T1000 (cell line): ENCODE data around the gene DPF3.

Experiments used
- DNase-seq: peaks from one replicate; lab custom pipeline; 2025; ENCODE audit warnings: mixed read lengths; lab: John Stamatoyannopoulos, UW

Gene DPF3

DNA sequence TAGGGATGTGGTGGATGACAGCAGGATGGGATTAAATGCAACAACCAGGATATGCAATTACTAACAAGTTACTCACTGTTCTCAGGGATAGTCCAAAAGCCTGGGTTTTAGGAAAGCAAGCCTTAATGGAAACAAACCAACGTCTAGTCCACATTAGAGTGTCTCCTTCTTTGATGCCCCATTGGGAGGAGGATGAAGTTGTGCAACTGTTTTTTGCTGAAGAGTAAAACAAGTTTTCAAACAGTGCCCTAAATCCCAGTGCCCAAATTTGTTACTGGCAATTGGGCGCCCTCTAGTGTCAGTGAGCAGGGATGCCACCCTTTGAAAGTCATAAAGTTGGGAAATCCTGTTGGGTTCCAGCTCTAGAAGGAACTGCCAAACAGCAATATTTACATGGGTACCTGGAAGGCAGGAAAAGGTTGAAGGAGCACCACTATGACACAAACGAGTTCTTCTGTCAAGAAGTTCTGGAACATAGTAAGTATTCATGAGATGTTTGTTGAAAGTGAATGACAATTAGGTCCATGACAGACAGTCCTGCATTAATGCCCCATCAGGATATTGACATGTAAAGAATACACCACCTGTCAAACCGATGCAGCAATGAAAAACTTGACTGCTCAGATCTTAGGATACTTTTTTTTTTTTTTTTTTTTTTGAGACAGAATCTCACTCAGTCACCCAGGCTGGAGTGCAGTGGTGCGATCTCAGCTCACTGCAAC lies 11.1 kb upstream of the DPF3 start:
- peak; percentile 39 for DNase-seq

DNA sequence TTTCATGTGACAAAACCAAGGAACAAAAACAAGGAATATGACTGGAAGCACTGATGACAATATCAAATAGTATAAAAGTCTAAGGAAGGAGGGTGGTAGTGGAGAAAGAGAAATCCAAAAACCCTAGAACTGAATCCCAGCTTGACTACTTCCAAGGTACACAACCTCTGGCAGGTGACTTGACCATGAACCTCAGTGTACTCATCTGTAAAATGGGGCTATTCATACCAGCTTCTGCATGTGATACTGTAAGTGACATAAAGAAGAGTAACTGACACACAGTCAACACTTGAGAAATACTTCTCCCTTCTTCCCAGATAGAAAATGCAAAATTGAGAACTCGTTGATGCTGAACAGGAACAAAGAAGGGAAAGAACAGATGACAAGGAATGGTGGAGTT lies 10.3 kb upstream of the DPF3 start:
- DNase-seq, result no peak

DNA sequence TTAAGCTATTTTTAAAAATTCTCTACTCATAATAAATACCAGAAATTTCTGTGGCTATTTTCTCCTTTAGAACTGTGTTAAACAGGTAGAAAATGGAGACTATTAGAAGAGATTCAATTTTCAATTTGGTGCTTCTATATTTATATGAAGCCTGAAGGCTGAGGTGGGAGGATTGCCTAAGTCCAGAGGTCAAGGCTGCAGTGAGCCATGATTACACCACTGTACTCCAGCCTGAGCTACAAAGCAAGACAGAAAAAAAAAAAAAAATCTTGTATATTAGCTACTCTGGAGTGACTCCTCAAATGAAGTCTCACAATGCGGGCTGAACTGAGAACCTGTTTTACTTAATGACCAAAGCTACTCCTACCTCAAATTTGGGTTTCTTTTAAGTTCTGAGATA lies 9.8 kb upstream of the DPF3 start:
- no peak for DNase-seq

DNA sequence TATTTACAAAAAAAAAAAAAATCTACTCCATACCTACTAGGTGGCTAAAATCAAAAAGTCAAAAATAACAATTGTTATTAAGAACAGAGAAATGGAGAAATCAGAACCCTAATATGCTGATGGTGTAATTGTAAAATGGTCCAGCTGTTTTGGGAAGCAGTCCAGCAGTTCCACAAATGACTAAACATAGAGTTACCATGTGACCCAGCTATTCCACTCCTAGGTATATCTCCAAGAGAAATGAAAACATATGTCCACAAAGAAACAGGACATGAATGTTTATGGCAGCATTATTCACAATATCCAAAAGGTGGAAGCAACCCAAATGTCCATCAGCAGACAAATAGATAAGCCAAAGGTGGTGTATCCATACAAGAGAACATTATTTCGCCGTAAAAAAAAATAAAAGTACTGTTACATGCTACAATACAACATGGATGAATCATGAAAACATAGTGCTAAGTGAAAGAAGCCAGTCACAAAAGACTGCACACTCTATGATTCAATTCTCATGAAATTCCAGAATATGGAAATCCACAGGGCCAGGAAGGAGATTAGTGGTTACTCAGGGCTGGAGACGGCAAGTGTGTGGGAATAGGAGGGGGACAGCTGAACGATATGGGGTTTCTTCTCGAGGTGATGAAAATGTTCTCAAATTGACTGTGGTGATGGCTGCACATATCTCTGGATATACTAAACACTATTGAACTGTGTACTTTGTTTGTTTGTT lies 9.1 kb upstream of the DPF3 start:
- no peak for DNase-seq

DNA sequence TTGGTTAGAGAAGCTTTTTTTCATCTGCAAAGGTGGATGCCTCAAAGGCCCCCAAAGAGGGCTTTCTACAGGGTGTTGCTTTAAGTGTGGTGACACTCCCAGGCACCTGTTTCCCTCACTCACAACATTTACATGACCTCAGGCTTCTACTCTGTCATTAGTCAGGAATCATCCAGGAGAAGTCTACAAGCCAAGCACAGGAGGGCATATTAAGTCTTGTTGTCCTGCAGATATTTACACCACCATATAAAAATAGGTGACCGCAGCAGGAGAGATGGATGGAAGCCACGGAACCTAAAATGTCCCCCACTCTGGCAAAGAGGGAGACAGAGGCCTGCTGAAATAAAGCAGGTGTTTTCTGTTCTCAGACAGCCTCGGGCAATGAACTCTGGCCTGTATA lies 7.5 kb upstream of the DPF3 start:
- DNase-seq, result no peak

DNA sequence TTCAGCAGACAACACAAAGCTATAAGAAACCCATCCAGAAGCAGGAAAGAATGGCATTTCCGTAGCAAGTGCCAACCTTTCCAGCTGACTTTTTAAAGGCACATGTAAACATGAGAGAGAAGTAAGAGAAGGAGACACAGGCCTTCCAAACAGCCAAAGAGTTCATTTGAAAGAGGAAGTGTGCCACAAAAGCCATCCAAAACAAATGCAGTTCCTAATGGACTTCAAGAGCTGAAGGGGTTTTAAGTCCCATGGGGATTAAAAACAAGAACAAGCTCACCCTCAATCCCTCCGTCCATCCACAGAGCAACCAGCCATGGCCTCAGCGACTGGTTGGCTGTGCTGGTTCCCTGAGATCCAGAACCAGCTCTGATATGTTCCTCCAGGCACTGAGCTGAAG lies 4.5 kb upstream of the DPF3 start:
- DNase-seq, result no peak

DNA sequence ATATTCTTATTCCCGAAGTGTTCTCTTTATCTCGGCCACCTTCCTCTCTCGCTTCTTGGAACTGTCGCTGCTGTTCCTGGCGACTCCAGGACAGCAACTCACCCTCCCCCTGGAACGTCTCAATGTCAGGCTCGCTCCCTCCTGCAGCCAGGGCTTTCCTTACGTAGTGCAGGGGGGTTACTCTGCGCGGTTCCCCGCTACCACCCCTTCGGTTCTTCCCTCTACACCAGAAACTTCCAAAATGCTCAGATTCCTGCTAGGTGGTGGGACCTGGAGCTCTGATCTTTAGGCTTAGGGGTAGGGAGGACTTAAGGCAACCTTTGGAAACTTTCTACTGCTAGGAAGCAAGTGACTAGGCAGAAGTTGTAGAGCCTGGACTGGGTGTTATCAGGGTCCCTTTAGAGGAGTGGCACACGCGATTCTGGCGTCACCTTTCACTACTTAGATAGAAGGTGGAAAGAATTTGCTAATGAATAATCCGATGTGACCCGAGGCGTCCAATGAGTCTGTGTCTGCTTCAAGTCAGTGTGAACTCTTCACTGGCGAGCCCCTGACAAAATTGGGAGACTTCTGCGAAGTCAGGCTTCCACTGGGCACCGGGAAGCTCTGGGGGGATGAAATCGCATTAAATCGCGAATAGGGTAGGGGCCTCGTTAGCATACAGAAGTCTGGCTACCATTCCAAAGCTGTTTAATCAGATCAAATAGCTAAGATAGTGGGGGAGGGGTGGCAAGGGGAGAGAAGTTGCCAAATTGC lies 900 bp upstream of the DPF3 start:
- no peak for DNase-seq

DNA sequence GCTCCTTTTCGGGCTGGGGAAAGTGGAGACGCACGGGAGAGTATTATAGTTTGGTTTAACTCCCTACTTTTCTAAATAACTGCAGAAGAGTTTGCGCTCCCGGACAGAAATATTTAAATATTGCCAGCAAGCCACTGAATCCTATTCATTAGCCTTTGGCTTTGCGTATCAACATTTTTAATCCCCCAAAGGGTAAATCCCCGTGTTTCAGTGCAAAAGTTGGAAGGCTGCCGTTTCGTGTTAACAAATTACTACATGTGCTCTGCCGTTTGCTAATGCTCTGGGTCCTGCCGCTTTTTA lies 372 bp upstream of the DPF3 start:
- no peak for DNase-seq

DNA sequence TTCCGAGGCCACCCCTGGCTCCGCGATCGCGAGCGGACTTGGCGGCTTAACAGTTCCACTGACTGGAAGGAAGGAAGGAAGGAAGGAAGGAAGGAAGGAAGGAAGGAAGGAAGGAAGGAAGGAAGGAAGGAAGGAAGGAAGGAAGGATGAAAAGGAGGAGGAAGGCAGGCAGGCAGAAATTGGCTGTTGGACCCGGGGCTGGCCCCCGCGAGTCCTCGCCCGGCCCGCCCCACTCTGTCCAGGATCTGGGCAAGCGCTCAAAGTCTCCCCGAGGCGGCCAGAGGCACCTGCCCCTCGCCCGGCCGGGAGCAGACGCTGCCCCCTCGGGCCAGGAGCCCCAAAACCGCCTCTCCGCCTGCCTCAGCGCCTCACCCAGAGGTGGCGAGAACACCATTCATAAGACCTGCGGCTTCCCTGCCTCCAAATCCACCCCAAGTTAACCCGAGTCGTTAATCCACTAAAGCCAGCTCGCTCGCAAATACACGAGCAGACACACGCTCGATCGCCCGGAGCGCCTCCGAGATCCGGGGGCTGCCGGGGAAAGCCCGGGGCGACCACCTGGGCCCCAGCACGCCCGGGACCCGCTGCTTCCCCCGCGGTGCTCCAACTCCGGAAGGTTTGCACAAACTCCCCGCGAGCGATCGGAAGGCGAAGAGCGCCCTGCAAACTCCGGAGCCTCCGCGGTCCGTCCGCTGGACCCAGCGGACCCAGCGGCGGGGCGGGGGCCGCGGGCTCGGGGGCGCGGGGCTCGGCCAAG lies 844 bp downstream of the DPF3 start:
- DNase-seq, result no peak

DNA sequence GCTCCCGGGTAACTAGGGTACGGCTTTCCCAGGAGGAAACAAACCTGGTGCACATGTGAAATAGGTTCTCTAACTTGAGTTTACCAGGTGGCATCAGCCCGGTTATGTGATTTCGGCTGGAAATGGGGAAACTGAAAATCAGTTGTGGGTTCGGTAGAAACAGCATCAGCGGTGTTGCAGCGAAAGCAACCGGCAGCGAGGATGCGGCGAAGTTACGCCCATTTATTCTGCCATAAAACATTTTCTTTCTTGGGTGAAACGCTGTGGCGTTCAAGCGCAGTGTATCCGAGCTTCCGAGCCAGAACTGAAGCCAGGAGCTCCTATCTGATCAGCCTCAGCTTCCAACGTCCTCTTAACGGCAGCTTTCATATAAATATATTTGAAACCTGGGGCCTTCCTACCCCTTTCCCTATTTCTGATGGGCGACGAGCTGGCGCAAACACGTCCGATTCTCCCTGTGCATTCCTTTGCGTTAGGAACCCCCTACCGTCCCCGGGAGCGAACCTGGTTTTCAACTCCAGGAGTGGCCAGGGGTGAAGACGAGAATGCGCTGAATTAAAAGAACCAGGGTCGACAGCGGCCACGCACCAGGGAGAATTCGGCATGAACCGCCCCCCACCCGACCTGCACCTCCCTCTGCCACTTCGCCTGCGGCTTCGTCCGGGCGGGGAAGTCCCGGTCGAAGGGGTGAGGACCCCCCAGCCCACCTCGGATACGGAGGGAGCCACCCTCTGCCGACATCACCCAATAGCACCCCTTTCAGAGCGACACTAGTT lies 1.6 kb downstream of the DPF3 start:
- peak; percentile 15 for DNase-seq

DNA sequence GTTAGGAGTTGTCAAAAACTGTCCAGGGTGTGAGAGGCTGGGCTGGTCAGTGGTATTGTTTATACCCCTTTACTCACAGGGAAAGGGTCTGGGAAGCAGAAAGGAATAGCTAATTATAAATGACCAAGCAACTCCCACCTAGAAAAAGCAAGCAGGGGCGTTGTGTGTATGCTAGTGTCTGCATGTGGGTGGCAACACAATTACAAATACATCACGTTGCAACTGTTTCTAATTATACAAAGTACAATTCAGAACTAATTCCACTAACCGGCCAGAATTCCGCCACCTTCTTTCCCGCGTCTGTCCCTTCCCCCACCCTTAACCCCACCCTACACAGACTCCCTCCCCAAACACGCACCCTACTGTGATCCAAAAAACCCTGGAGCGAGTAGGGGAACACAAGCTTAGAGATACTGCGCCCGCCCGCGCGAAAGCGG lies 2.2 kb downstream of the DPF3 start:
- DNase-seq, result no peak

DNA sequence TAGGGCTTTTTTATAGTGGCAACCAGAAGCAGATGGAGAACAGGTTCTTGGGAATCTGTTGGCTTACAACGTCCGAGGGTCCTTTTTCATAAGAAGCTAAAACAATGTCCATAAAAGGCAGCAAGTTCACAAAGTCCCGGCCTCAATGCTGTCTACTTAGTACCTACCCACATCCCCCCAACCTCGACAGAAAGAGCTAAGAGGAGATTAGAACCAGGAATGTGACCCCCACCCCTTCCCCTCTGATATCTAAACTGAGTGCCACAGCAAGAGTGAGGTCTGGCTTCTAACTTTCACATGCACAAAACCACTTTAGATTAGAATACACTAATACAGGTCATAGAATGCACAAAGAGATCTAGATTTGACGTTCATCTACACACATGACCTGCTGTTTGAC lies 4.5 kb downstream of the DPF3 start:
- no peak for DNase-seq

DNA sequence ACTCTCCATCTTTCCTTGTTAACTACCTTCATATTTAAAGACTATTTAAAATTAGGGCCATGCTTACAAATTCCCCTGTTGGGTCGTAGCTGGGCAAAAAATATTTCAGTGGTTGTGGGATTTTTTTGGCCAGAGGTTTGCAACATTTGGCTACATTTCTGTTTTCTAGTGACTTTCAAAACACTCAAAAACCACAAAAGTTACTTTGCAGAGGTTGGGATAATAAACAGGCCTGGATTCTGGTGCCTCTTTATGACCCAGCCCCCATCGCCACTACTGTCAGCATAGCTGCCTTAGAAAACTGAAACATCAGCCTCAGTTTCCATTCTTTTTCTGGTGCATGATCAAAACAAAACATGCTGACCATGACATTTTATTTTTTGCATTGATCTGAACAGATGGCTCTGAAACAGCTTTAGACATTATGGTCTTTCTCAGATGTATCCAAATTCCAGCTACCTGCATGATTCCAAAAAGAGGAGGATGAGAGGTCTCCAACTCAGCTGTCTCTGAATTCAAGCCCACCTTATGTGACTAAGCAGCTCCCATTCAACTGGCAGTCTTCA lies 5.2 kb downstream of the DPF3 start:
- no peak for DNase-seq

DNA sequence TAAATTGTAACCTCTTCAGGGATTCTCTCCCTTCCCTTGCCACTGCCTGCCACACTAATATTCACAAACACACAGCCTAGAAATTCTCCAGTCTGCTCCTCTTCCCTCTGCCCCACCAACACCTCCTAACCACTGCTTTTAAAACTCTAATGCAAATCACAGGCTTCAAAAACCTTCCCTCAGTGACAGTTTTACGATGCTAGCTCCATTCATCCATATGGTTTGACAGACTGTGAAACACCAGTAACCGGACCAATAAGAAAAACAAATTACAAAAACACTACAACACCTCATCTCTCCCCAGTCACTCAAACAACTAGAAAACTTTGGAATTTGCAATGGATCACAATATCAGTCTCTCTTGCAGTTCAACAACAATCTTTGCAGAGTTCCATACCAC lies 5.7 kb downstream of the DPF3 start:
- no peak for DNase-seq

DNA sequence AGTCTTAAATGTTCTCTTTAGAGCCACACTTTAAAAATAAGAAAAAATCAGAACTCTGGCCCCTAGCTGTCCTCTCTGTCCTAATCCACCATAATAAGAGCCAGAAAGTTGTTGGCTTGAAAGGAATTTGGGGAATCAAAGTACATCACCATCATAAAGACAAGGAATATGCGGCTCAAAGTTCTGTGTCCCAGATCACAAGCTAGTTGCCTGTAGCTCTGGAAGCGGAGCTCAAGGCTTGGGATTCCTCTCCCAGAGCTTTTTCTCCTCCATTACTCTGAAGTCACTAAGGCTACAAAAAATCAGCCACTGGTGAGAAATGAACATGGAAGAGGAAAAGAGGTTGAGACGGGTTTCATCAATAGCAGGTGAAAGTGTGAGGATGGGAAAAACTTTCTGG lies 6.4 kb downstream of the DPF3 start:
- no peak for DNase-seq

DNA sequence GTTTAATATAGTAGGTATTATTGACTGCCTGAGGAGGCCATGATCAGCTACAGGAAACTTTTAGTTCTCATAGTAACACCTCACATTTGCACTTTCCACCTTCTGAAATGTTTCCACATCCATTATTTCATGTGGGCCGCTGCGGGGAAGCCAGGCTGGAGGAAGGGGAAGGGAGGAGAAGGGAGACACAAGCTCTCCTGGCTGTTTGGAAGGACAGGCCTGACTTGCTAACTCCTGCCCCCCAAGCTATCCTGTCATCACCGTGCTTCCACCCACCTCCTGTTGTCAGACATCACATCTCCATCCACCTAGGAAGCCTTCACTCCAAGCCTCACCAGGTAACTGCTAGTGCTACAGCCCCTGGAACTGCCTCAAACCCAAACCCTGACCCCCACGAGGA lies 9.5 kb downstream of the DPF3 start:
- no peak for DNase-seq

DNA sequence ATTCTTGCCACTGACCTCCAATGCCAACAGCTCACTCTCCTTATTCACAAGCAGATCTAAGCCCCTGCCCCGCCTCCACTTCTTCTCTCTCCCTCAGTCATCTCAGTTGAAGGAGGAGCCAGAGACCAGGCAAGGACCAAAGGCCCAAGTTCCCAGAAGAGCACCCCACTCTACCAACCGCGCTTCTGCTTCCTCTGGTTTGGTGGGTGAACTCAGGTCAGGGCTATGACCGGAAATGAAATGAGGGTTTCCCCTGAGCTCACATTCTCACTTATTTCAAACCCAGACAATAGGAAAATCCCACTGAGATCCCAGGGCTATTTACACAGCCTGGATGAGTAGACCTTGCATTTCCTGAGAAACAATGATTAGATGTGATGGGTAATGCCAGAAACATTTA lies 9.9 kb downstream of the DPF3 start:
- DNase-seq, result no peak

DNA sequence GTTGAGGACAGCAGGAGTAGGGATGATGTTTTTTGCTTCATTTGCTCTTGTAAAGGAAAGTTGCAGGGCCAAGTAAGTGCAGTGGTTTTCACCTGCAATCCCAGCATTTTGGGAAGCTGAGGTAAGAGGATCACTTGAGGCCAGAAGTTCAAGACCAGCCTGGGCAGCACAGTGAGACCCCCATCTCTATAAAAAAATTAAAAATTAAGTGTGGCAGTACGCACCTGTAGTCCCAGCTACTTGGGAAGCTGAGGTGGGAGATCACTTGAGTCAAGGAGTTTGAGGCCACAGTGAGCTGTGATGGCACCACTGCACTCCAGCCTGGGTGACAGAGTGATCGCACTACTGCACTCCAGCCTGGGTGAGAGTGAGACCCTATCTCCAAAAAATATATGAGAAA lies 10.8 kb downstream of the DPF3 start:
- DNase-seq, result no peak

DNA sequence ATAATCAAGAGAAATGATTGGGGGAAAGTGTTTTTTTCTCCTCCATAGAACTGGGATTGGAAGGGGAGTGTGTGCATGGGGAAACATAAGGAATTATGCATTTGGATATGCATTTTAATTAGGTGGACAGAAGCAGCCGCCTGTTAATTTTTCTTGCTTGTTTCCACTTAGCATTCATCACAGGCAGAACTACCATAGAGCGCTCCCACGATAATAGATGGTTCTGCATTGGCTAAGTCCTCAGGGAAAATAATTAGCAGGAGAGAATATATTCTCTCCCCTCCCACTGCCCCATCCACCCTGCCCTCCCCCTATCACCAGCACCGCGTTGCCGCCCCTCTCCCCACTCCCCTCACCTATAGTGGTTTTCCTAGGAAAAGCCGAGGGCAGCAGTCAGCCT lies 11.4 kb downstream of the DPF3 start:
- no peak for DNase-seq

DNA sequence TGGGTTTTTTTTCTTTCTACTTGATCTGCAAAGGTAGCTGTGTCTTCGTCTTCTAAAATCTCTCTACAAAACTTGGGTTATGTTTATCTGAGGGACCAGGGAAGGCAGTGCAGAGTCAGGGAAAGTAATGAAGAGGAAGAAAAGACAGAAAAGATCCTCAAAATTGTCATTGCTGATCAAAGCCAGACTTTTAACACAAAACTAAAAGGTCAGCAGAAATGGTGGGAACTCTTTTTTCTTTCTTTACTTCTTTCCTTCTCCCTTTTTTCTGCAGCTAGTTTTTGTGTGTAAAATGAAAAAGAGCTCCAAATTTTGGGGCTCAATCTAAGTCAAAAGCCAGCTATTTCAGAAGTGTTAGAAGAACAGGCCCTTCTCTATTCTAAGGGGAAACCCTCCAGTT lies 11.9 kb downstream of the DPF3 start:
- DNase-seq, result no peak

DNA sequence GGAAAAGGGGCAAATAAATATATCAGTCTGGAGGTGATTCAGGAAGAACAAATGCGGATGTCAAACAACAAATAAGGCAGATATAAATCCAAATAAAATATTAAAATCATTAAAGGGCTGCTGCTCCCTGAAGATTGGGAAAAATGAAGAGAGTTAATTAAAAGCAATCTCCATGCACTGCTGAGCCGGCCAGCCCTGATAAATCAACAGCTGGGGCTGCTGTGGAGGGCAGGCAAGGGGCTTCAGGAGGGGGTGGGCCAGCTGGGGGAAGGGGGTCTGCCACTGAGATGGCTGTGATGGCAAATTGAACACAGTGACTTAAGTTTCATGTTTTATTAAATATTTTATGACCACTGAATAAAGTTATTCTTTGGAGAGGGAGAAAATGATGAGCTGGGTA lies 12.4 kb downstream of the DPF3 start:
- DNase-seq, result no peak

DNA sequence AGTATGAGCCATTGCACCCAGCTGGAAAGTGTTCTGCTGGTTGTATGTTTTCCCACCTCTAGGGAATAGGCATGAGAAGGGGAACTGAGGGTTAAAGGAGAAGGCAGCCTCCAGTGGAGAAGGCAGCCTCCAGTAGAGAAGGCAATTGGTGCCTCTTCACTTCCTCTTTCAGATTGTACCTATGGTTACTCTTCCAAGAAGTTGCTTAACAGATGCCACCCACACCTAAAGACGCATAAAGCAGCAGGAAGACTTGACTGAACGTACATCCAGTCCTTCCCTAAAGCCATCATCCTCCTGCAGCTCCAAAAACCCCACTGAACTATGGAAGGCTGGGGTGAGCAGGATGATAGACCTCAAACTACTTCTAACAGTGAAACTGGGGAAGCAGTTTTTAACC lies 13.1 kb downstream of the DPF3 start:
- DNase-seq, result no peak
